ENCODE results near the gene MRPL38. TPM values are rescaled to one million over a fixed set of nuclear protein-coding genes. Genes with fewer than 3 reads are reported as not detected.

MRPL38 gene
- total and polyA plus RNA-seq, 5 donors from 2014 or later, result 58.0 to 118 (median 67.2) TPM

DNA sequence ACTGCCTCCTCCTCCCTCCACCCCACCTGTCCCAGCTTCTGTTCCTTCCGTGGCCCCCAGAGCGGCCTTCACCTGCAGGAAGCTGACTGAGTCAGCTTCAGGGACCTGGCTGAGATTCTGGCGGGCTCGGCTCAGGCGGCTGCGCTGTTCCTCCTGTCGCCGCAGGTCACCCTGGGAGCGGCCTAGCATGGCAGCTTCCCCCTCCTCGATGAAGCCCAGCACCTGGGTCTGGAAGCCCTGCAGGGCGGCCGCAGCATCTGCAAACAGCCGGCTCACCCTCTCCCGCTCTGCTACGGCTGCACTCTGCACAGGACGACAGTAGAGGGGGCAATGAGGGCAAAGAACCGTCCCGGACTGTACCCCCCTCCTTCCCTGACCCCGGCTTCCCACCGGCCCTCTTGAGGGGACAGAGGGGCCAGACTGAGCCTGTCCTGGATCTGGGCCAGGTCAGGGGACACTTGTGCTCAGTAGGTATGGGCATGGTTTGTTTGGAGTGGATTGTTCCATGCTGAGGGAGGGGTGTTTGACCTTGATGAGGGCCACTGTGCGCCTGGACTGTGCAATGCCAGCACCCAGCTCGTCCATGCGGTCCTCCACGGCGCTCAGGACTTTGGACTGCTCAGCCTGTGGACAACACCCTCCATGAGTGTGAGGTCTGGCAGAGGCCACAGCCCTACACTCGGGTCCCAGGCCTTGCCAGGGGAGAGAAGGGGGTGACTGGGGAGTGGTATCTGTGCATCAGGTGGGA, 28.3 kb downstream of the MRPL38 start:
- H3K27ac ChIP-seq (ENCODE audit: insufficient read depth, low read length, poor library complexity, severe bottlenecking), result peak overlapping the region; percentile 75
- H3K27me3 ChIP-seq (ENCODE audit: control insufficient read depth, insufficient read depth, low read length), result no peaks in the 10 kb centered on the region
- peak overlapping the region; percentile 62 for H3K4me3 ChIP-seq (ENCODE audit: low read depth, low read length)
- H3K4me1 Mint-ChIP-seq, result peaks cover 0 to 59% (median 21%) of the 10 kb centered on the region in 4 donors
- H3K9me3 ChIP-seq (ENCODE audit: control insufficient read depth in 2 of 2, low read length in 2 of 2), result no peaks in the 10 kb centered on the region
- ATAC-seq (ENCODE audit: low read depth in 2 of 2) (peak; percentile 69 to 75), DNase-seq (peak; percentile 61 to 93 (median 73))
- H3K27me3 Mint-ChIP-seq, result peaks cover 7% of the 10 kb centered on the region
- H3K36me3 ChIP-seq (ENCODE audit: control insufficient read depth, insufficient read depth, low read length), result peaks cover 5% of the 10 kb centered on the region
- peak overlapping the region; percentile 89 to 97 (median 91) for H3K27ac Mint-ChIP-seq
- H3K4me1 ChIP-seq (ENCODE audit: control insufficient read depth, insufficient read depth, low read length, poor library complexity, severe bottlenecking), result peaks cover 55% of the 10 kb centered on the region
- no peaks in the 10 kb centered on the region for H3K36me3 Mint-ChIP-seq
- peak overlapping the region; percentile 86 to 96 (median 90) for H3K4me3 Mint-ChIP-seq
- no peaks in the 10 kb centered on the region for H3K9me3 Mint-ChIP-seq

DNA sequence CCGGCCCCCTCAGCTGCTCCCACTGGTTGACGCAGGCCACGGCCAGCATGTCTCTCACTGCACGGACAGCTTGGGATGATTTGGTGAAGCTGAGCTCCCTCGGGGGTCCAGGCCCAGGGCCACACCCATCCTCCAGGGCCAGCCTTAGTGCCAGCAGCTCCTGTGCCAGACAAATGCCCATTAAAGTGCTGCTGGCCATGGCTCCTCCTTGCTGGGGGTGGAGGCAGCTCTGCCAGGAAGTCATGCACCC, 28.8 kb downstream of the MRPL38 start:
- Mint-ChIP-seq H3K27me3 (peaks cover 7% of the 10 kb centered on the region), H3K36me3 (no peaks in the 10 kb centered on the region), H3K27ac (peak overlapping the region; percentile 89 to 97 (median 91)), H3K4me3 (peak overlapping the region; percentile 86 to 96 (median 90)), H3K4me1 (peaks cover 0 to 59% (median 21%) of the 10 kb centered on the region in 4 donors), H3K9me3 (no peaks in the 10 kb centered on the region)
- no peak for ATAC-seq (ENCODE audit: low read depth in 2 of 2)
- Histone ChIP-seq H3K4me3 (ENCODE audit: low read depth, low read length) (peak overlapping the region; percentile 62), H3K4me1 (ENCODE audit: control insufficient read depth, insufficient read depth, low read length, poor library complexity, severe bottlenecking) (peaks cover 55% of the 10 kb centered on the region), H3K27ac (ENCODE audit: insufficient read depth, low read length, poor library complexity, severe bottlenecking) (peak overlapping the region; percentile 75), H3K27me3 (ENCODE audit: control insufficient read depth, insufficient read depth, low read length) (no peaks in the 10 kb centered on the region), H3K36me3 (ENCODE audit: control insufficient read depth, insufficient read depth, low read length) (peaks cover 5% of the 10 kb centered on the region), H3K9me3 (ENCODE audit: control insufficient read depth in 2 of 2, low read length in 2 of 2) (no peaks in the 10 kb centered on the region)
- no peak for DNase-seq

DNA sequence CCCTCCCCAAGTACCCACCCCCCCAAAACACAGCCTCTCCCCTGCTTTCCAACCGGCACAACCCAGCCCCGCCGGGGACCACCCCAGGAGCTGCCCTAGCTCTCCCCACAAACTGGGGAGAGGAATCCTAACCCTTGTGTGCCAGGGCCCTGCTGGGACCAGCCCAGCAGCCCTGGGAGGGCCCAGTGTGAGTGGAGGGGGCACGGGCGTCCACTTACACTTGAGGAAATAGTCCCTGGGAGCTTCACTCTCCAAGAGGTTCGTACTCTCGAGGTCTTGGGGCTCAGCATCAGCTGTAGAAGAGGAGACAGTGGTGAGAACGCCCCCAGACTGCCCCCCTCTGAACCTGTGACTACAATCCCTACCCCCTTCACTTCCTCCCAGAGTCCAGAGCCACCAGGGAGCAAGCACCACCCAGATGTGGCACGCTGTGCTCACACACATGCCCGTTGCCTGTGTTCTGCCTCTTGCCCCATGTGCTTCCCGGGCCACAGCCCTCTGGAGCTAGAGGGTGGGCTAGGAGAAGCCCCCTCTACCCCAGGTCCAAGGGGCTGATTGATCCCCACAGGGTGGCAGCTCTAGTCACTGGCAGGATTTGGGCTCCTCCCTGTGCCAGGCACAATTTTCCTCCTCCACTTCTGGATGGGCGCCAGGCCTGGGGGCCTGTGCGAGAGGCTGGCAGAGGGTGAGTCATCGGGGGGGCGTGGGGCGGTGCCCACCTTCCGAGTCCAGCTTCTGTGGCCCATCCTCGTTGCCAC, 29.3 kb downstream of the MRPL38 start:
- Mint-ChIP-seq H3K4me3 (peak overlapping the region; percentile 86 to 96 (median 90)), H3K36me3 (no peaks in the 10 kb centered on the region), H3K27me3 (peaks cover 7% of the 10 kb centered on the region), H3K9me3 (no peaks in the 10 kb centered on the region), H3K27ac (peak overlapping the region; percentile 89 to 97 (median 91)), H3K4me1 (peaks cover 0 to 62% (median 21%) of the 10 kb centered on the region in 4 donors)
- DNase-seq (no peak), ATAC-seq (ENCODE audit: low read depth in 2 of 2) (no peak)
- H3K36me3 ChIP-seq (ENCODE audit: control insufficient read depth, insufficient read depth, low read length), result peaks cover 5% of the 10 kb centered on the region
- H3K27me3 ChIP-seq (ENCODE audit: control insufficient read depth, insufficient read depth, low read length), result no peaks in the 10 kb centered on the region
- H3K27ac ChIP-seq (ENCODE audit: insufficient read depth, low read length, poor library complexity, severe bottlenecking), result peak overlapping the region; percentile 75
- no peak overlapping the region for H3K4me3 ChIP-seq (ENCODE audit: low read depth, low read length)
- H3K4me1 ChIP-seq (ENCODE audit: control insufficient read depth, insufficient read depth, low read length, poor library complexity, severe bottlenecking), result peaks cover 55% of the 10 kb centered on the region
- no peaks in the 10 kb centered on the region for H3K9me3 ChIP-seq (ENCODE audit: control insufficient read depth in 2 of 2, low read length in 2 of 2)

DNA sequence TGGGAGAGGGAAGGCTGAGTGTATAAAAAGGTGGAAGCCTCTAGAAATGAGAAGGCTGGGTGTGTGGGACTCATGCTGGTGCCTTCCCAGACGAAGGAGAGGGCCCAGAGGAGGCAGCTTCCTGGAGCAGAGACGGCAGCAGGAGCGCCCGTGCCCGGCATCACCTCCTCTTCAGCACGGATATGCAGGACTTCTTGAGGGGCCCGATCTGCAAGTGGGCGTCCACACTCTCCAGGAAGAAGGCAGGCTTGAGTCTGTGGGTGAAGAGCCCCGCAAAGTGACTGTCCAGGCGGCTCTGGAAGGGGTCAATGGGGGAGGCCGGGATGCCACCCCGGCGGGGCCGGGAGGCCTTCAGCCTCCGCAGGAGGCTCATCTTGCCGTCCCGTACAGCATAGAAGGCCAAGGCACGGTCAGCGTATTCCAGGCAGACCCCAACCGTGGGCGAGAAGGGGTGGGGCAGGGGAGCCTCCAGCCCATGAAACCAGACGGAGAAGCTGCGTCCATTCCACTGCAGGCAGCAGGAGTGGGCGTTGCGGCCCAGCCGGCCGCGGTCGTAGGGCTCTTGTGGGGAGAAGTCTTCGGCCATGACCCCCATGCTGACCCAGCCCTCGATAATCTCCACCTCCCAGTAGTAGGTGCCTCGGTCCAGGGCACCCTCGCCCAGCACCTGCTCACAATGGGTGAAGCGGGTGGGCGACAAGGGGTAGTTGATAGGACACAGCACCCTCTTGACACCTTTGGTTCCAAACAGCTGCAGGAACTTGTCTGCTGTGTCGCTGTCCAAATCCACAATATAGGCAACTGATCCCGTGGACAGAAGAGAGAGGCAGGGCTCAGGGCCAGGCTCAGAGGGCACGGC, 30.1 kb downstream of the MRPL38 start:
- peaks cover 7% of the 10 kb centered on the region for H3K27me3 Mint-ChIP-seq
- Histone ChIP-seq H3K4me3 (ENCODE audit: low read depth, low read length) (no peak overlapping the region), H3K9me3 (ENCODE audit: control insufficient read depth in 2 of 2, low read length in 2 of 2) (no peaks in the 10 kb centered on the region), H3K27ac (ENCODE audit: insufficient read depth, low read length, poor library complexity, severe bottlenecking) (peak overlapping the region; percentile 75), H3K4me1 (ENCODE audit: control insufficient read depth, insufficient read depth, low read length, poor library complexity, severe bottlenecking) (peaks cover 55% of the 10 kb centered on the region), H3K36me3 (ENCODE audit: control insufficient read depth, insufficient read depth, low read length) (peaks cover 5% of the 10 kb centered on the region), H3K27me3 (ENCODE audit: control insufficient read depth, insufficient read depth, low read length) (no peaks in the 10 kb centered on the region)
- H3K36me3 Mint-ChIP-seq, result no peaks in the 10 kb centered on the region
- H3K4me1 Mint-ChIP-seq, result peaks cover 0 to 59% (median 21%) of the 10 kb centered on the region in 4 donors
- no peaks in the 10 kb centered on the region for H3K9me3 Mint-ChIP-seq
- peak overlapping the region in 2 of 3 donors; percentile 79 to 97 for H3K27ac Mint-ChIP-seq
- DNase-seq (no peak), ATAC-seq (ENCODE audit: low read depth in 2 of 2) (no peak)
- H3K4me3 Mint-ChIP-seq, result peak overlapping the region in 3 of 4 donors; percentile 24 to 79 (median 44)

DNA sequence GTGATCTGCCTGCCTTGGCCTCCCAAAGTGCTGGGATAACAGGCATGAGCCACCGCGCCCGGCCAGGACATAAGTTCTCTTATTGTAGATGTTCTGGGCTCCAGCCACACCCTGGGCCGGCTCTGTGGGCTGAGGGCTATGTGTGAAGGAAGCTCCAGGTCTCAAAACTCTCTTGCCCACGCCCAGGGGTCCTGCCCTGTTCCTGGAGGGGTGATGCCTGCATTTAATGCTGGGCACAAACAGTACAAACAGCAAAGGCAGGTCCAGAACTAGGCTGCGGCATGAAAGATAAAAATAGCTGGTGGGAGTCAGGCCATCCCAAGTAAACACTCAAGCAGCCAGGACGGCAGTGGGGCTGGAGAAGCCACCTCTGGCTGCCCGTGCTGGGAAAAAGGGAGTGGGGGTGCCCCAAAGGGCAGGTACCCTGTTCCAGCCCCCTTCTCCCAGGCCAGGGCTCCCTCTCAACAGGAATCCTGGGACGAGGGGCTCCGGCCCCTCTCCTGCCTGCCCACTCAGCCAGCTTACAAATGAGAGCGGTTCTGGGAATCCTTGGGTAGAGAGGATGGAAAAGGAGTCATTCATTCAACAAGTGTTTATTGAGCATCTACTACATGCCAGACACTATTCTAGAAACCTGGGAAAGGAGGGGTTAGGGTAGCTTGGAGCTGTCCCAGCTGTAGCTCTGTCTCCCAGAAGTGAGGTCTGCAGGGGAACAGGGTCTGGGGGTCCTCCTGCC, 30.9 kb downstream of the MRPL38 start:
- DNase-seq (no peak), ATAC-seq (ENCODE audit: low read depth in 2 of 2) (no peak)
- Mint-ChIP-seq H3K27me3 (peaks cover under 1% of the 10 kb centered on the region), H3K9me3 (no peaks in the 10 kb centered on the region), H3K4me1 (peaks cover 0 to 56% (median 20%) of the 10 kb centered on the region in 4 donors), H3K4me3 (peak overlapping the region in 3 of 4 donors; percentile 24 to 75 (median 47)), H3K36me3 (no peaks in the 10 kb centered on the region), H3K27ac (peak overlapping the region; percentile 79 to 97 (median 88))
- H3K4me1 ChIP-seq (ENCODE audit: control insufficient read depth, insufficient read depth, low read length, poor library complexity, severe bottlenecking), result peaks cover 54% of the 10 kb centered on the region
- H3K27ac ChIP-seq (ENCODE audit: insufficient read depth, low read length, poor library complexity, severe bottlenecking), result peak overlapping the region; percentile 71
- no peak overlapping the region for H3K4me3 ChIP-seq (ENCODE audit: low read depth, low read length)
- no peaks in the 10 kb centered on the region for H3K27me3 ChIP-seq (ENCODE audit: control insufficient read depth, insufficient read depth, low read length)
- H3K36me3 ChIP-seq (ENCODE audit: control insufficient read depth, insufficient read depth, low read length), result peaks cover 5% of the 10 kb centered on the region
- H3K9me3 ChIP-seq (ENCODE audit: control insufficient read depth in 2 of 2, low read length in 2 of 2), result no peaks in the 10 kb centered on the region

DNA sequence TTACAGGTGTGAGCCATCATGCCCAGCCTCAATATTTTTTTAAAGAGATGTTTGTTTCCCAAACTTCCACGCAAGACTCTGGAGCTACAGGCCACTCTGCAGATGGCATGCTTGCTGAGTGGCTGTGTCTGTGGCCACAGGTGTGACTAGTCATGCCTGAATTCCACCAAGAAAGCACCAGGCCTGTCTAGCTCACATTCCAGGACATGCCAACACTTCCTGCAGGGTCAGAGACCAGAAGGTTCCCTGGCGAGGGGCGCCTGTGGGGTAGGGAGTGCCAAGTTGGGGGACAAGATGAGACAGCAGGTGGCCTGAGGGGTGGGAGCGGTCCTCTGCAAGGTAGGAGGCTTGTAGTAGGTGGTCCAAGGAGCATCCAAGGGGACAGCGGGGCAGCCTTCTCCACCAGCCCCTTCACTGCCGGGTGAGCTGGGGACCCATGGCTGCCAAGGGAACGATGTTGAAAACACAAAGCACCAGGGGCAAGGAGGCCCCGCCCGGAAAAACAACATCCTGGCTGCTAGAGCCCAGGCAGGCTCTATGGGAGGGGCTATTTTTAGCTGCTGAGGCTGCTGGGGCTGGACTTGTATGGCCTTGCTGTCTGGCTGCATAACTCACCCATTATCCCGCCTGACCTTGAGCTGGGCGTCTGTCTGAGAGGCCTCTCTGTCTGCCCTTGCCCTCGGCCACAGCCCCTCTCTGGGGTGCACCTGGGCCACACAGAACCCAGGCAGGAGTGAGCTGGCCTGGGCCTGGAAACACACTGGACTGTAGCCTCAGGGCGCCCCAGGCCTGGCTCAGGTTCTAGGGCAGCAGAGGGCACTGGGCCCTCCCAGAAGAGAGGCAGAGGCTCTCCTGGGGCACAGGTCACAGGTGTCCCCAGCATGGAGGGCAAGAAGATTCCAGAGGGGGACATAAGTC, 32.0 kb downstream of the MRPL38 start:
- Mint-ChIP-seq H3K27me3 (peaks cover 1% of the 10 kb centered on the region), H3K9me3 (no peaks in the 10 kb centered on the region), H3K27ac (peak overlapping the region; percentile 82 to 95 (median 88)), H3K36me3 (no peaks in the 10 kb centered on the region), H3K4me3 (peak overlapping the region; percentile 58 to 86 (median 76)), H3K4me1 (peaks cover 0 to 52% (median 20%) of the 10 kb centered on the region in 4 donors)
- H3K9me3 ChIP-seq (ENCODE audit: control insufficient read depth in 2 of 2, low read length in 2 of 2), result no peaks in the 10 kb centered on the region
- no peaks in the 10 kb centered on the region for H3K27me3 ChIP-seq (ENCODE audit: control insufficient read depth, insufficient read depth, low read length)
- H3K4me1 ChIP-seq (ENCODE audit: control insufficient read depth, insufficient read depth, low read length, poor library complexity, severe bottlenecking), result peaks cover 47% of the 10 kb centered on the region
- peaks cover 5% of the 10 kb centered on the region for H3K36me3 ChIP-seq (ENCODE audit: control insufficient read depth, insufficient read depth, low read length)
- DNase-seq (peak in 2 of 3 donors; percentile 71 to 90), ATAC-seq (ENCODE audit: low read depth in 2 of 2) (peak; percentile 53 to 60)
- H3K27ac ChIP-seq (ENCODE audit: insufficient read depth, low read length, poor library complexity, severe bottlenecking), result peak overlapping the region; percentile 71
- no peak overlapping the region for H3K4me3 ChIP-seq (ENCODE audit: low read depth, low read length)

All from CD4-positive, CD25-positive, alpha-beta regulatory T cell (primary cell).